GM21390 (cell line): ENCODE data around the gene TRIM71.
"Not testable (repeated sequence)": the region's sequence is repeated elsewhere in the genome, so short reads cannot be mapped to it uniquely, and the experiment has no call there.

Experiments
- ATAC-seq: cut with Tn5 transposase; IDR thresholded peaks from one replicate; pipeline ENCODE4 v1.9.1; 2021; ENCODE audit not compliant: unreplicated experiment

TRIM71 gene

DNA sequence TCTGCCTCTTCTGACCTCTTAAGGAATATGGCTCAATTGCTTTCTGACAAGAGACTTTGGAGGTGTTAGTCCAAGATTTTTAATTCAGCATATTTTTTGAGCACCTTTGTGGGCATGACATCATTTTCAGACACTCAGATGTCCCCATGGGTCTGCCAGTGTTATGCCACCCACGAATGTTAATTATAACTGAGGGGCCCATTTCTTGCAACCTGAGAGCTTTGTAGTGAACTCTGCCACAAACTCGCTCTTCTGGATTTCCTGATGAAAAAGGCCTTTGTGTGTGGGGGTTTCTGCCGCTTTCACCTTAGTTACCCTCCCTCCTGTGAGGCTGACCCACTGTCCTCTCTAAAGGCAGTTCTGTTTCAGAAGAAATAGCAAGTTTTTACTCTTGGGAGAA lies 69.1 kb downstream of the TRIM71 start:
- ATAC-seq = no peak

GRCh38 chr3:32888739-32889138 lies 70.9 kb downstream of the TRIM71 start:
- ATAC-seq = peak; percentile 98

DNA sequence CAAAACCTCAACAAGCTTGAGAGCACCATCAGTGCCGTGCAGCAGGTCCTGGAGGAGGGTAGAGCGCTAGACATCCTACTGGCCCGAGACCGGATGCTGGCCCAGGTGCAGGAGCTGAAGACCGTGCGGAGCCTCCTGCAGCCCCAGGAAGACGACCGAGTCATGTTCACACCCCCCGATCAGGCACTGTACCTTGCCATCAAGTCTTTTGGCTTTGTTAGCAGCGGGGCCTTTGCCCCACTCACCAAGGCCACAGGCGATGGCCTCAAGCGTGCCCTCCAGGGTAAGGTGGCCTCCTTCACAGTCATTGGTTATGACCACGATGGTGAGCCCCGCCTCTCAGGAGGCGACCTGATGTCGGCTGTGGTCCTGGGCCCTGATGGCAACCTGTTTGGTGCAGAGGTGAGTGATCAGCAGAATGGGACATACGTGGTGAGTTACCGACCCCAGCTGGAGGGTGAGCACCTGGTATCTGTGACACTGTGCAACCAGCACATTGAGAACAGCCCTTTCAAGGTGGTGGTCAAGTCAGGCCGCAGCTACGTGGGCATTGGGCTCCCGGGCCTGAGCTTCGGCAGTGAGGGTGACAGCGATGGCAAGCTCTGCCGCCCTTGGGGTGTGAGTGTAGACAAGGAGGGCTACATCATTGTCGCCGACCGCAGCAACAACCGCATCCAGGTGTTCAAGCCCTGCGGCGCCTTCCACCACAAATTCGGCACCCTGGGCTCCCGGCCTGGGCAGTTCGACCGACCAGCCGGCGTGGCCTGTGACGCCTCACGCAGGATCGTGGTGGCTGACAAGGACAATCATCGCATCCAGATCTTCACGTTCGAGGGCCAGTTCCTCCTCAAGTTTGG lies 72.9 kb downstream of the TRIM71 start:
- ATAC-seq = no peak

GRCh38 chr3:32891365-32891764 lies 73.6 kb downstream of the TRIM71 start:
- ATAC-seq = no peak

DNA sequence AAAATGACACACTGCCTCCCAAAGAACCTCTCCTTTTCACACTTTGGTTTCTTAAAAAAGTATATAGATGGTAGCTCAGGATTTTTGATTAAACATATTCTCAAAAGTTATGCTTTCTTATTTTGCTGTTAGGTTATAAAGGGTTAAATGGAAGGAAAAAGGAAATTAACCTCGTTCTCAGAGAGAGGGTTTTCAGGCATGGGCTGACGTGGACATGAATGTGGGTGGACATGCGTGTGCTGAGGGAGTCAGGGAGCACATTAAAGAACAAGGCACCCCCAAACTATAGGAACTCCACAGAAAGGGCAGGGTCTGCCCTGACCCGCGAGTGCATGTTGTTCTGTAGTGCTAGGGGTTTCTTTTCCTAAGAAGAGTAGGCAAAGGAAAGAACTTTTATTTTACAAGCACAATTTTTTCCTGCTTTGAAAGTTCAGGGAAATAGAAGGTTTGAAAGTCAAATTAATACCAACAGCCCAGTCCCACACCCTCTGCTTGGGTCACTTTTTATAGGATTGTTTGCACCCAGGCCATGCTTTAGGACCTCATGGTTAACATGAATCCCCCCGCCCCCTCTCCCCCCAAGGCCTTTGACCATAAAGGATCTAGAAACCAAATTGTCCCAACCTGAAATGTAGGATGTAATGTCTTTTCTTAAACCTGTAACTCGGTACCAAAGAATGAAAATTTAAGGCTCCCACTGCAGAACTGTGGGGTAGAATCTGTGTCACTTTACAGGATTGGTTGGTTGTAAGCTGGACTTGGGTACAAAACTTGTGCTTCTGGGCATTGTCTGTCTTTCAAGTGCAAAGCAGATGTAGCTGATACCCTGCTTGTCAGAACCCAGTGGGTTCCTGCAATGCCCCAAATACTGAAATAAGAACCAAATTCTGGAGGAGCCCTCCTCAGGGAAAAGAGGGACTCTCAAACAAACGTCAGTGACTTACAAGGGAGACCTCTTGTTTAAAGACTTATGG lies 75.1 kb downstream of the TRIM71 start:
- ATAC-seq = no peak

- ATAC-seq = no peak
Measured at GRCh38 chr3:32894977-32895376, 77.2 kb downstream of the TRIM71 start.

DNA sequence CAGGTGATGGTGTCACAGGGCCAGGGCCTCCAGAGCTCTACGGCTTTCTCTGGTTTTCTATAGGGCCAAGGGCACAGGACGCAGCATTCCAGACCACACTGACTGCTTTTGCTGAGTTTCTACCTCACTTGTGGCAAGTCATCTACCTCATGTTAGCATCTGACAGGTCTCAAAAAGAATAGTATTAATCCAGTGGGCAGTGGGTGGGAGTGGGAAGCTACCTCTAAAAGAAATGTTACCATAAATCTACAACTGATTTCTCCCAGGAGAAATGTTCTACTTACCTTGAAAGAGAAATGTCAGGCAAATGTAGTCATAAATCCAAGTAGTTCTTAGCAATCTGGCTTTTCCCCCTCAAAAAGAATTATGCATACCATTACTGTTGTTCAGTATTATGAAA lies 77.9 kb downstream of the TRIM71 start:
- ATAC-seq = no peak

DNA sequence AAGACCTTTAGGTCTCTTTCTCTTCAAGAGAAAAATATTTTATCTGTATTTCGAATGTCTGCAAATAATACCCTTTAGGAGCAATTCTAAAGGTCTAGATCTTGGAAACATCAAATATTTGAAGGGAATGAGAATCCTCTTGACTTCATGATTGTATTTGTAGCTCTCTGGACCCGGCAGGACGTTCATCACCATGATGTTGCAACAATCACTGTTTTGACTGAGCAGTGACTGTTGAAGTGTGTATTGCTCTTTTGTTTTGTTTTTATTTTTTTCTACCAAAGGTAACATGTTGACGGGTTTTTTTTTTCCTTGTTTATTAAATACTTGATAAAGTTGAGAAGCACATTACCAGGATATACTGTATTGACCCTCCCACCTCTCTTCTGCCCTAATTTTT lies 78.3 kb downstream of the TRIM71 start:
- no peak for ATAC-seq

DNA sequence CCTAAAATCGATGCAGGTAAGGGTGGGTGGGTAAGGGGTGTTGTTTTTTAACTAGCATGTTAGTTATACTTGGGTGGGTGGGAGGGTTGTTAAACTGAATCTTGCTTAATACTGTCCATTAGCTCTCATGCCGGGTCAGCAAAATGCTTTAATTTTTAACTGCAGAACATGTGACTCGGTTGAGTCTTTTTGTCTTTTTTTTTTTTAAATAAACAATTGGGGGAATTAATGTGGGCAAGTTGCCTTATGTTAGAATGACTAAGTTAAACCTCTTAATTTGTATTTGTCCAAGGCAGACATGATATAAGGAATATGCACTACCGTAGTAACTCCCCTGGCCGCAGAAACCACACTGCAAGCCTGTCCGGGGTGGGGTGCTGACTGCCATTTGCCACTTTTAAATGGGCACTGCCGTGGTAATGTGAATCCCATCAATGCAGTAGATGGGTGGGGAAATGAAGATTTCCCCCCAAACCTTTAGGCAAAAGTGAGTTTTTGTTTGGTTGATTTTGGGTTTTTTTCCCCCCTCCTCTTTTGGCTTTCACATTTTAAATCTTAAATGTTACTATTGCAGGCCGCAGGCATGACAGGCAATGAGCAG lies 79.3 kb downstream of the TRIM71 start:
- ATAC-seq = no peak

- ATAC-seq = no peak
Measured at GRCh38 chr3:32897981-32898623, 80.3 kb downstream of the TRIM71 start.

DNA sequence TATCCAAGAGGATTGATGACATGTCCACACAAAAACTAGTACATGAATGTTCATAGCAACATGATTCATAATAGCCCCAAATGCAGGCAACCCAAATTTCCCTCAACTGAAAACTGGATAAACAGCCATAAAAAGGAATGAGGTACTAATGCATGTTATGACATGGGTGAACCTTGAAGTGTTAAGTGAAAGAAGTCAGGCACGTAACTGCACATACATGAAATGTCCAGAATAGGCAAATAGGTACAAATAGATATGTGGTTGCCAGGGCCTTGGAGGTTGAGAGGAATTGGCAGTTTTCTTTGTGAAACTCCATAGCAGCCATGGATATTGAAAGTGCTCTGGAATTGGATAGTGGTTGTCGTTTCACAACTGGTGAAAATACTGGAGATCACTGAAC lies 81.5 kb downstream of the TRIM71 start:
- ATAC-seq = no peak

- no peak for ATAC-seq
Measured at GRCh38 chr3:32901005-32901932, 83.5 kb downstream of the TRIM71 start.

DNA sequence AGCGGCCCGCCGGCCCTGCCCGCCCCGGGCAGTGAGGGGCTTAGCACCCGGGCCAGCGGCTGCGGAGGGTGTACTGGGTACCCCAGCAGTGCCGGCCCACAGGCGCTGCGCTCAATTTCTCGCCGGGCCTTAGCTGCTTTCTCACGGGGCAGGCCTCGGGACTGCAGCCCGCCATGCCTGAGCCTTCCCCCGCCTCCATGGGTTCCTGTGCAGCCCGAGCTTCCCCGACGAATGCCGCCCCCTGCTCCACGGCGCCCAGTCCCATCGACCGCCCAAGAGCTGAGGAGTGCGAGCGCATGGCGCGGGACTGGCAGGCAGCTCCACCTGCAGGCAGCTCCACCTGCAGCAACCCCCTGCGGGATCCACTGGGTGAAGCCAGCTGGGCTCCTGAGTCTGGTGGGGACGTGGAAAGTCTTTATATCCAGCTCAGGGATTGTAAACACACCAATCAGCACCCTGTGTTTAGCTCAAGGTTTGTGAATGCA lies 85.1 kb downstream of the TRIM71 start:
- not testable (repeated sequence) for ATAC-seq

DNA sequence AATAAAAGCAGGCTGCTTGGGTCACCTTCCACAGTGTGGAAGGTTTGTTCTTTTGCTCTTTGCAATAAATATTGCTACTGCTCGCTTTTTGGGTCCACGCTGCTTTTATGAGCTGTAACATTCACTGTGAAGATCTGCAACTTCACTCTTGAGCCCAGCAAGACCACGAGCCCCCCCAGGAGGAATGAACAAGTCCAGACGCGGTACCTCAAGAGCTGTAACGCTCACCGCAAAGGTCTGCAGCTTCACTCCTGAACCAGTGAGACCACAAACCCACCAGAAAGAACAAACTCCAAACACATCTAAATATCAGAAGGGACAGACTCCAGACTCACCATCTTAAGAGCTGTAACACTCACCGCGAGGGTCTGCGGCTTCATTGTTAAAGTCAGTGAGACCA lies 86.2 kb downstream of the TRIM71 start:
- ATAC-seq = no peak

GRCh38 chr3:32909999-32910398 lies 92.2 kb downstream of the TRIM71 start:
- no peak for ATAC-seq

GRCh38 chr3:32910954-32911353 lies 93.2 kb downstream of the TRIM71 start:
- no peak for ATAC-seq

DNA sequence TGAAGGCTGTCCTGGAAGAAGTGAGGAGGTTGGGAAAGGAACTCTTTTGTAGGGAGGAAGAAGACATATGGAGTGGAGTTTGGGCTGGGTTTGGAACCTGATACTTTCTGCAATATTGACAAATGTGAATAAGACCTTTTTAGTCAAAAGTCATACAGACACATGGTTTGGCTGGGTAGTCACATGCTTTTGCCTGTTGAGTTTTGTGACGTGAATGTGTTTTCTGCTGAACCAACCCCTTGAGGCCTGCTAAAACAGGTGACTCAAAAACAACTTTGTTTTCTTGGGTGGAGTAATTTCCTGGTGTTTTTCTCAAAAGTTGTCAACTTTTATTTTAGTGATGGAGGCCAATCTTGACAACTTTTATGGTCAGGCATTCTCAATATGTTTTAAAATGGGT lies 94.2 kb downstream of the TRIM71 start:
- ATAC-seq = no peak

- no peak for ATAC-seq
Measured at GRCh38 chr3:32913790-32914446, 96.1 kb downstream of the TRIM71 start.

GRCh38 chr3:32919920-32920319 lies 102.1 kb downstream of the TRIM71 start:
- no peak for ATAC-seq
